ENCODE measurements around the gene GINS2.

DNA sequence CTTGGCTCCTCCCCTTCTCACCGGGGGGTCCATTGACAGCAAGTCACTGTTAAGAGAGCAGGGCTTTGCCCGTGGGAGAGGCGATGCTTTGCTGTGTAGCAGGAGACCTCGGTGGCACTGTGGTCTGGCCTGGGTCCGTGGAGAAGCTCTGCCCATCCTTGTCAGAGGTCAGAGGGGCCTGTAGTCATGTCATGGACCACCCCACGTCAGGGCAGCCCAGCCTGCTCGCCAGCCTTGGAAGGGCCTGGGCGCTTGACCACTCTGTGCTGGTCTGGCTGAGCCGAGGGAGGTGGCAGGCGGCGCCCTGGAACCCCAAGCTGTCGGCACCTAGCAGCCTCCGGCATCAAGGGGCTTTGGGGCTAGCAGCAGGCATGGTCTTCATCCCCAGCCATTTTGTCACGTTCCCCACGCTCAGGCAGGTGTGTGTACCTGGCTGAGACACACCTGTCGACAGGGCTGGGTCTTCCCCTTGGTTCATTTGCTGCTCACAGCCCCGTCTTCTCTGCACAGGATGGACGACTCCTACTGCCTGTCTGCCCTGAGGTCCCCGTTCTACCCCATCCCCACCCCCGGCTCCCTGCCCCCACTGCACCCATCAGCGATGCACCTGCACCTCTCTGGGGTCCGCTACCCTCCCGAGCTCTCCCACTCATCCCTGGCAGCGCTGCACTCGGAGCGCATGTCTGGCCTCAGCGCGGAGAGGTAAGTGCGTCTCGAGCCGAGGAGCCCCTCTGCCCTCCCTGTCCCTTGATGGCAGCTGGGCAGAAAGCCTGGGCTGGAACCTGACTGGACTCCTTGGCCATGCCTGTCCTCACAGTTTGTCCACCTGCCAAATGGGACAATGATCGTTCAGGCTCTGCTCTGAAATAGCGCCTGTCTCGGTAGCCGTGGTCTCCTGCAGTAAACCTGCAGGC lies 33.3 kb downstream of the GINS2 start:
- no peak for TF ChIP-seq EZH2 (IDR thresholded peaks at IDR 0.05; ENCODE audit: borderline replicate concordance, low read depth, low read length, severe bottlenecking)
- TF ChIP-seq POLR2A (IDR thresholded peaks at IDR 0.05; ENCODE audit: low read depth, low read length), result no peak

Measured in endothelial cell of umbilical vein (primary cell).